Activated naive CD4-positive, alpha-beta T cell treated with Interleukin-2 at 50 U/mL for 16 hours (primary cell): ENCODE results near the gene ADIPOQ.
A peak's percentile ranks its signal among the peaks of the same experiment; 100 is the strongest.
"Not testable (repeated sequence)": the region's sequence is repeated elsewhere in the genome, so short reads cannot be mapped to it uniquely, and the experiment has no call there.

ENCODE experiments used
- DNase-seq: peaks from one replicate; pipeline ENCODE4 v3.0.0-alpha.2; 2020

The ADIPOQ gene

GRCh38 chr3:186873796-186874195 lies 31.3 kb downstream of the ADIPOQ start:
- DNase-seq = not testable (repeated sequence)

DNA sequence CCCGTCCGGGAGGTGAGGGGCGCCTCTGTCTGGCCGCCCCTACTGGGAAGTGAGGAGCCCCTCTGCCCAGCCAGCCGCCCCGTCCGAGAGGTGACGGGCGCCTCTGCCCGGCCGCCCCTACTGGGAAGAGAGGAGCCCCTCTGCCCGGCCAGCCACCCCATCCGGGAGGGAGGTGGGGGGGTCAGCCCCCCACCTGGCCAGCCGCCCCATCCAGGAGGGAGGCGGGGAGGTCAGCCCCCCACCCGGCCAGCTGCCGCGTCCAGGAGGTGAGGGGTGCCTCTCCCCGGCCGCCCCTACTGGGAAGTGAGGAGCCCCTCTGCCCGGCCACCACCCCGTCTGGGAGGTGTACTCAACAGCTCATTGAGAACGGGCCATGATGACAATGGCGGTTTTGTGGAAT lies 31.7 kb downstream of the ADIPOQ start:
- DNase-seq = not testable (repeated sequence)

DNA sequence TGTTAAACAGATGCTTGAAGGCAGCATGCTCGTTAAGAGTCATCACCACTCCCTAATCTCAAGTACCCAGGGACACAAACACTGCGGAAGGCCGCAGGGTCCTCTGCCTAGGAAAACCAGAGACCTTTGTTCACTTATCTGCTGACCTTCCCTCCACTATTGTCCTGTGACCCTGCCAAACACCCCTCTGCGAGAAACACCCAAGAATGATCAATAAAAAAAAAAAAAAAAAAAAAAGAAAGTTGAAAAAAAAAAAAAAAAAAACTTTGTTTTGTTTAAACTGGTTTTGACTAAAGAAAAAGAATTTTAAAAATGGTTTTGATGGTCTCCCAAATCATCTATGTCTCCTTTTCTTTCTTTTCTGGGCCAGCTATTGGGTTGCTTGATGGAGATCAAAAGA lies 32.3 kb downstream of the ADIPOQ start:
- DNase-seq = not testable (repeated sequence)

DNA sequence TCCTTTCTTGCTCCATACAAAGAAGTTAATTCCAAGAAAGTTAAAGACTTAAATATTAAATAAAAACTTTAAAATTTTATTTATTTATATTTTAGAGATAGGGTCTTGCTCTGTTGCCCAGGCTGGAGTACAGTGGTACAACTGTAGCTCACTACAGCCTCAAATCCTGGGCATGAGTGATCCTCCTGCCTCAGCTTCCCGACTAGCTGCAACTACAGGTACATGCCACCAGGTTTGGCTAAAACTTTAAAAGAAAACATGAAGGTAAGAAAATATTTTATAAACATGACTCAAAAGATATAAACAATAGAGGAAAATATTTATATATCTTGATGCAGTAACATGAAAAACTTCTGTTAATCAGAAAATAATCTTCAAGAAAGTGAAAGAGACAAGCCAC lies 33.2 kb downstream of the ADIPOQ start:
- no peak for DNase-seq

GRCh38 chr3:186879781-186880180 lies 37.3 kb downstream of the ADIPOQ start:
- no peak for DNase-seq

DNA sequence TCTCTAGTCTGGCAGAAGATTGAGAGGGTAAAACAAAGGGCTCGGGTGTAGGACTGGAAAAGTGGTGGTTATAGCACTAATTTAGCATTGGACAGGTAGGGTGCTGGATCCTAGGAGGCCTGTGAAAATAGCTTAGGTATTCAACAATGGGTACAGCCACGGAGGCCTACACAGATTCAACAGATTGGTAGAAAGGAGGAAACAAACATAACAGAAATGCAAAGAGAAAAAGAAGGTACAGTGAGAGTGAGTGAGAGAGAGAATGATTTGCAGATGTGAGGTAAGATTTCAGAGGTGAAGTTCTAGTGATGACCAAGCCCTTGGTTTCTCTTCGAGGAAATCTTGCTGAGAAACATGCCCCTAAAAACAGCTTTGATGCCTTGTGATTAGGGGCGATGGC lies 37.9 kb downstream of the ADIPOQ start:
- DNase-seq = peak; percentile 5

DNA sequence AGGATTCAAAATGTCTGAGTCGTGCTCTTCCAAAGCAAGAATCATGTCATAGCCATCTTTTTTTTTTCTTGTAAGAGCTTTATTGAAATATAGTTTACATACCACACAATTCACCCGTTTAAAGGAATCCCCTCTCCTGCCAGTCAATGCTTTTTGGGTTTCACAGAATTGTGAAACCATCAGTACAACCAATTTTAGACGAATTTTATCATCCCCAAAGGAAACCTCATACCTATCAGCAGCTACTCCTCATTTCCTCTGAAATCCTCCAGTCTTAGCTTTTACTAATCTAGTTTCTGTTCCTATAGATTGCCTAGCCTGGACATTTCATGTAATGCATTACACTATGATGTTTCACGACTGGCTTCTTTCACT lies 39.6 kb downstream of the ADIPOQ start:
- DNase-seq = no peak

- peak; percentile 64 for DNase-seq
These were observed 40.6 kb downstream of the ADIPOQ start for GRCh38 chr3:186882881-186883685.

DNA sequence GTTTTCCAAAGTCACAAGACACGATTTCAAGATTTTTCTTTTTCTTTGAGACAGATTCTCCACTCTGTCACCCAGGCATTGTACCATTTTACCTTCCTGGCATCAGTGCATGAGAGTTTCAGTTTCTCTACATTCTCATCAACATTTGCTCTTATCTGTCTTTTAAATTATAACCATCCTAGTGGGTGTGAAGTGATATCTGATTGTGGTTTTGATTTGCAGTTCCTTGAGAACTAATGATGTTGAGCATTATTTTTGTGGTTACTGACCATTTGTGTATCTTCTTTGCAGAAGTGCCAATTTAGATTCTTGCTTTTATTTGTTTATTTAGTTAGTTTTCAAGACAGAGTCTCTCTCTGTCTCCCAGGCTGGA lies 41.2 kb downstream of the ADIPOQ start:
- DNase-seq = no peak

- DNase-seq = not testable (repeated sequence)
These were observed 42.4 kb downstream of the ADIPOQ start for GRCh38 chr3:186884868-186885267.

GRCh38 chr3:186886202-186886981 lies 43.9 kb downstream of the ADIPOQ start:
- DNase-seq = no peak

DNA sequence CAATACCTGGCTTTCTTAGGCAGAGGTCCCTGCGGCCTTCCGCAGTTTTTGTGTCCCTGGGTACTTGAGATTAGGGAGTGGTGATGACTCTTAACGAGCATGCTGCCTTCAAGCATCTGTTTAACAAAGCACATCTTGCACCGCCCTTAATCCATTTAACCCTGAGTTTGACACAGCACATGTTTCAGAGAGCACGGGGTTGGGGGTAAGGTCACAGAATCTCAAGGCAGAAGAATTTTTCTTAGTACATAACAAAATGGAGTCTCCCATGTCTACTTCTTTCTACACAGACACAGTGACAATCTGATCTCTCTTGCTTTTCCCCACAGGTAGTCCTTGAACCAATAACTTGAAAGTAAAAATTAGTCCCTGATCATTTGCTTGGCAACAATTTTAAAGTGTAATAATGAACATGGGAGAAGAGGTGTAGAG lies 45.0 kb downstream of the ADIPOQ start:
- not testable (repeated sequence) for DNase-seq

DNA sequence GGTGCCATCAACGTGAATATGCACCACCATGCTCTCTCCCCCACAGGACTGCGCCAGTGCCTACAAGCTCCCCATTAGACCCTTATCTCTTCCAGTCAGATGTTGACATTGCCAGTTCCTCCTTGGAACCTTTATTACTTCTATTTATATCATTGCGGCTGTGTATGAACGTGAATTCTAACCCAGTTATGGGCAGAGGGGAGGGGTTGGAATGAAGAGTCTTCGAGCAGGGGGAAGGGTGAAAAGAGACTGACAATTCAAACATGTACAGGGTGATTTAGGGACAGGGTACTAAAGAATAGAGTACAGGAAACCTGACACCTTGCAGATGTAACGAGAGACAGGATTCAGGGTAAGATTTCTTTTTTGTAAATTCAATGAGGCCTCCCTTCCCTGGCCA lies 46.1 kb downstream of the ADIPOQ start:
- DNase-seq = no peak

GRCh38 chr3:186889698-186890097 lies 47.2 kb downstream of the ADIPOQ start:
- DNase-seq = not testable (repeated sequence)

- DNase-seq = no peak
These were observed 48.4 kb downstream of the ADIPOQ start for GRCh38 chr3:186890911-186891310.

- not testable (repeated sequence) for DNase-seq
These were observed 50.6 kb downstream of the ADIPOQ start for GRCh38 chr3:186893071-186893470.

DNA sequence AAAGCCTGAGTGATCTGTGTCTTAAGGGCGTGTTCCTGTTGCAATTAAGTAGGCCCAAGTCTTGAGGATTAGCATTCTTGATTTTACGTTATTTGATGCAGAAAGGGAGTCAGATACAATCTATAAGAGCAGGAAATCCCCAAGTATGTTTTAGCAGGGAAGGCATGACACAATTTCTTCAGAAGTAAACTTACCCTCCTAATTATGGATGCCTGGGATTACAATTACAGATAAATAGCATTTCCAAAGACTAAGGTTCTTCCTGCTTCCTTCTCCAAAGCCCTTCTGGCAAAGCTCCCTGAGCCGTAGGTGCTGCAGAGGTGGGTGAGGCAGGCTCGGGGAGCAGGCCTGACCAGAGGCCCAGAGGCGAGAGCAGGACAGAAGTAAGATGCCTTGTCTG lies 52.9 kb downstream of the ADIPOQ start:
- DNase-seq = no peak

DNA sequence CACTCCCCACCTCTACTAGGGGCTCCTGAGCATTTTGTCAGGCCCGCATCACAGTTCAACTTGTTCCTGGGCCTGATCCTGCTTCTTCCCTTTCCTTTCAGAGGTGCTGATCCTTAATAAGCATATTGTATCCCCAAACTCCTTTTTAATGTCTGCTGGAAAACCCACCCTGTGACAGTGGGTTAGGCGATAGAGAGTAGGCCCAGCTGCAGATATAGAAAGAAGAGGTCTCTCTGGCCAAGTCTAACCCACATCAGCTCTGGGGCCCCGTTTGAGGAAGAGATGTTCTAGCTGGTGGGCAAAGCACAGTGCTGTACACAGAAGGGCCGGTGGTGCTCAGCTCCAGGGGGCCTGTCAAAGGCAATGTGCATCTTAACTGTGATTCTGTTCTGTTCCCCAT lies 53.5 kb downstream of the ADIPOQ start:
- DNase-seq = no peak

DNA sequence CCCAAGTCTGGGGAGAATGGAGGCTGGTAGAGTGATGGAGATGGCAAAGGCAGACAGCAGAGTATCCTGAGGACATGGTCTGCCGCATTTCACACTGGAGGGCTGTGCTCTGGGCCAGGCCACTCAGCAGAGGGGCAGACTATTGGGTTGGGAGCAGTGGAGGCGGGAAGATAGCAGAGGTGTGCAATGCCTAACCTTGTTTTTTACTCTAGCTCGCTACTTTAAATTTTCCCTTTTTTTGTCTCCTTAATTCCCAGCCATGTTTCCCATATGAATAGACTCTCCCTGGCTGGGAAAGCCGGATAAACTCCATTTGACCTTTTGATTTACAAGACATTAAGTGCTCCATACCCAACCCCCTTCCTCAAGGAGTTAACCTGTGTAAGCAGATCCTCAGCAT lies 54.4 kb downstream of the ADIPOQ start:
- DNase-seq = no peak

GRCh38 chr3:186901135-186901734 lies 58.7 kb downstream of the ADIPOQ start:
- no peak for DNase-seq

DNA sequence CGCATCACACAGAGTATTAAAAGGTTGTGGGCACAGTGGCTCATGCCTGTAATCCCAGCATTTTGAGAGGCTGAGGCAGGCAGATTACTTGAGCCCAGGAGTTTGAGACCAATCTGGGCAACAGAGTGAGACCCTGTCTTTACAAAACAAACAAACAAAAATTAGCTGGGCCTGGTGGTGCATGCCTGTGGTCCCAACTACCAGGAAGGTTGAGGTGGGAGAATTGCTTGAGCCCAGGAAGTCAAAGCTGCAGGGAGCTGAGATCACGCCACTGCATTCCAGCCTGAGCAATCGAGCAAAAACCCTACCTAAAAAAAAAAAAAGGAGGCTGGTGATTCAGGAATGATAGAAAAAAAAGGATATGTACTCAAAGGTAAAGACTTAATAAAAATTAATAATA lies 59.6 kb downstream of the ADIPOQ start:
- no peak for DNase-seq

DNA sequence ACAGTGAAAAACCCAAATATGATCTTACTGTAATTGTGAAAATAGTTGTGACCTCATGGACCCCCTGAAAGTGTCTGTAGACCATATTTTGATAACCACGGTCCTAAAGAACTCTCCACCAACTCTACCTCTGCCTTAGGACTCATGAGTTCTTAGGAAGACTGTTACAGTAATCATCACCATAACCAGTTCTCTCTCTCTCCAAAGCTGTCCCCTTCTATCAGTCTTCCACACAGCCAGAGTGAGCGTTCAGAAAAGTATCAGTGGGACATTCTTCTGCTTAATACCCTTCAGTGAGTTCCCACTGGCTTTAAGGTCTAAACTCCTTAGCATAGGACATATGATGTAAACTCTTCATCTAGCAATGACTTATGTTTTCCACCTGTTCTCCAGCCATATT lies 60.2 kb downstream of the ADIPOQ start:
- DNase-seq = no peak

GRCh38 chr3:186903676-186904075 lies 61.2 kb downstream of the ADIPOQ start:
- not testable (repeated sequence) for DNase-seq

- DNase-seq = not testable (repeated sequence)
These were observed 64.6 kb downstream of the ADIPOQ start for GRCh38 chr3:186907075-186907474.
